HG02973 (cell line): Measurements from ENCODE around the gene TRIM74.
"Not testable (repeated sequence)": the region's sequence is repeated elsewhere in the genome, so short reads cannot be mapped to it uniquely, and the experiment has no call there.

Source experiments
- ATAC-seq: cut with Tn5 transposase; IDR thresholded peaks from one replicate; pipeline ENCODE4 v1.9.1; 2021; ENCODE audit warnings: moderate library complexity; ENCODE audit not compliant: unreplicated experiment

The TRIM74 gene

DNA sequence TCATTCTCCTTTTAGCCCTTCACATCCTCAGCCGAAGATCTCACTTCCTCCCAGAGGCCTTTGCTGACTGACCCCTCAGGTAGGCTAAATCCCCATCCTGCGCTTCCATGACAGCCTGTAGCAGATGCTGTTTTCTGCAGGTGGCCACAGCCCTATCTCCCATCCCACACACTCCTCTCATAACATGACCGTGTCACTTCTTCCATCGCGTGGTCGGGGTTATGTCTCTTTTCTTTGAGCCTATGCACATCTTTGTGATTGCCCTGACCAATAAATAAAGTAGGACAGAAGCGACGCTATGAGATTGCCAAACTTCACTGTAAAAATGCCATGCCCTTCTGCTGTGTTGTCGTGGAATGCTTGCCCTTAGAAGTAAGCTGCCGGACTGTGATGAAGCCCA, 55.5 kb downstream of the TRIM74 start:
- not testable (repeated sequence) for ATAC-seq

- ATAC-seq: not testable (repeated sequence)
These were observed 57.9 kb downstream of the TRIM74 start for GRCh38 chr7:72911395-72911794.
